Smooth muscle cell (in vitro differentiated cells): Measurements from ENCODE around the gene IZUMO2. TPM values are rescaled to one million over a fixed set of nuclear protein-coding genes. Genes with fewer than 3 reads are reported as not detected.

ENCODE experiments used
- DNase-seq: peaks from one replicate; lab custom pipeline; 2025; ENCODE audit not compliant: unreplicated experiment; lab: John Stamatoyannopoulos, UW
- H2AFZ ChIP-seq: fragments of 200-600 bp; sonication (generic); 2 replicates; pipeline ENCODE4 v1.6.0; 2016; ENCODE audit warnings: antibody characterized with exemption, low read depth, mild to moderate bottlenecking
- H3F3A ChIP-seq: fragments of 200-600 bp; sonication (generic); 2 replicates; pipeline ENCODE4 v1.6.0; 2017; ENCODE audit warnings: antibody characterized with exemption, low read depth
- H3K27ac ChIP-seq: fragments of 200-600 bp; sonication (generic); 2 replicates; pipeline ENCODE4 v1.5.1; 2016; ENCODE audit warnings: low read depth, mild to moderate bottlenecking
- H3K27me3 ChIP-seq: fragments of 200-600 bp; sonication (generic); 2 replicates; pipeline ENCODE4 v1.6.1; 2016; ENCODE audit warnings: low read depth, mild to moderate bottlenecking
- H3K36me3 ChIP-seq: fragments of 200-600 bp; sonication (generic); 2 replicates; pipeline ENCODE4 v1.5.1; 2016; ENCODE audit warnings: low read depth
- H3K4me1 ChIP-seq: fragments of 200-600 bp; sonication (generic); 2 replicates; pipeline ENCODE4 v1.5.1; 2016; ENCODE audit warnings: low read depth
- H3K4me2 ChIP-seq: fragments of 200-600 bp; sonication (generic); 2 replicates; pipeline ENCODE4 v1.6.0; 2016; ENCODE audit warnings: mild to moderate bottlenecking
- H3K4me3 ChIP-seq: fragments of 200-600 bp; sonication (generic); 2 replicates; pipeline ENCODE4 v1.5.1; 2016; ENCODE audit warnings: mild to moderate bottlenecking
- H3K79me2 ChIP-seq: fragments of 200-600 bp; sonication (generic); 2 replicates; pipeline ENCODE4 v1.6.0; 2016; ENCODE audit warnings: low read depth, mild to moderate bottlenecking
- H3K9ac ChIP-seq: fragments of 200-600 bp; sonication (generic); 2 replicates; pipeline ENCODE4 v1.6.0; 2016; ENCODE audit warnings: low read depth
- H3K9me3 ChIP-seq: fragments of 200-600 bp; sonication (generic); replicated peaks from 2 replicates; pipeline ENCODE4 v1.5.1; 2016; ENCODE audit warnings: low read depth
- H4K20me1 ChIP-seq: fragments of 200-600 bp; sonication (generic); 2 replicates; pipeline ENCODE4 v1.6.0; 2016; ENCODE audit warnings: low read depth
- WGBS: methylation state at CpG from one replicate; pipeline ENCODE4 v1.1.7; 2016; ENCODE audit warnings: low lambda C conversion rate; 5-methylcytosine and 5-hydroxymethylcytosine counted together
- polyA plus RNA-seq: library from polyadenylated mRNA; unstranded; fragments of >200 nt; fragmentation: Nextera tagmentation; extraction: Ambion mirVana; gene quantifications from 2 replicates; pipeline ENCODE4 v1.2.1, GENCODE V29; 2016
- total RNA-seq: library from RNA; depleted of rRNA; stranded (reverse); fragments of >200 nt; gene quantifications from 2 replicates; pipeline ENCODE4 v1.2.3, GENCODE V29; 2014
- TF ChIP-seq, protein P1 (sequence below): fragments of 200-600 bp; sonication (generic); IDR thresholded peaks from 2 replicates; pipeline ENCODE4 v1.5.1; 2017; ENCODE audit warnings: borderline replicate concordance, mild to moderate bottlenecking, antibody characterized with exemption; ENCODE audit not compliant: insufficient read depth, poor library complexity, severe bottlenecking

IZUMO2 gene
- total and polyA plus RNA-seq, 2 experiments from 2014 or later = not detected

DNA sequence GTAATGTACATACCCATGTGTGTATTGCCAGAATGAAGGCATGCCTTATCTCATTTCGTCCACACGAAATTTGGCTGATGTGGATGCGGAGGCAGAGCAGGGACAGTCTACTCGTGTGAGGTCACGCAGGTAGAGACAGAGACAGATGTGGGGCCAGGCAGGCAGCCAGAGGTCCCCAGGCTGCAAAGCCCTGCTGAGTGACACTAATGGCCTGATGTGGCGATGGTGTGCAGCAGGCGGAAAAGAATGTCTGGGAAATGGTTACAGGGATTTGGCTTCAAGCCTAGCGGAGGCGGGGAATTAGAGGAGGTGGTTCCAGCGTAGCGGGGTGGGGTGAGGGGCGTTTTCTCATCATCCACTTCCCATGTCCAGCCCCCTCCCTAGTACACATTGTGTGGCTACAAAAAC, 4.2 kb upstream of the IZUMO2 start:
- Histone ChIP-seq H2AFZ (no peak overlapping the region), H3K36me3 (no peaks in the 10 kb centered on the region), H3K27ac (no peak overlapping the region), H3K4me2 (no peak overlapping the region), H3K4me3 (no peak overlapping the region), H3K4me1 (no peaks in the 10 kb centered on the region), H3K9ac (no peak overlapping the region), H3K79me2 (no peaks in the 10 kb centered on the region), H3F3A (no peaks in the 10 kb centered on the region), H3K9me3 (no peaks in the 10 kb centered on the region), H3K27me3 (no peaks in the 10 kb centered on the region), H4K20me1 (no peaks in the 10 kb centered on the region)
- no peak for DNase-seq
- 80% methylated on average over 12 of the region's 12 CpGs for WGBS
- TF ChIP-seq, protein P1, sequence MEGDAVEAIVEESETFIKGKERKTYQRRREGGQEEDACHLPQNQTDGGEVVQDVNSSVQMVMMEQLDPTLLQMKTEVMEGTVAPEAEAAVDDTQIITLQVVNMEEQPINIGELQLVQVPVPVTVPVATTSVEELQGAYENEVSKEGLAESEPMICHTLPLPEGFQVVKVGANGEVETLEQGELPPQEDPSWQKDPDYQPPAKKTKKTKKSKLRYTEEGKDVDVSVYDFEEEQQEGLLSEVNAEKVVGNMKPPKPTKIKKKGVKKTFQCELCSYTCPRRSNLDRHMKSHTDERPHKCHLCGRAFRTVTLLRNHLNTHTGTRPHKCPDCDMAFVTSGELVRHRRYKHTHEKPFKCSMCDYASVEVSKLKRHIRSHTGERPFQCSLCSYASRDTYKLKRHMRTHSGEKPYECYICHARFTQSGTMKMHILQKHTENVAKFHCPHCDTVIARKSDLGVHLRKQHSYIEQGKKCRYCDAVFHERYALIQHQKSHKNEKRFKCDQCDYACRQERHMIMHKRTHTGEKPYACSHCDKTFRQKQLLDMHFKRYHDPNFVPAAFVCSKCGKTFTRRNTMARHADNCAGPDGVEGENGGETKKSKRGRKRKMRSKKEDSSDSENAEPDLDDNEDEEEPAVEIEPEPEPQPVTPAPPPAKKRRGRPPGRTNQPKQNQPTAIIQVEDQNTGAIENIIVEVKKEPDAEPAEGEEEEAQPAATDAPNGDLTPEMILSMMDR = no peak

DNA sequence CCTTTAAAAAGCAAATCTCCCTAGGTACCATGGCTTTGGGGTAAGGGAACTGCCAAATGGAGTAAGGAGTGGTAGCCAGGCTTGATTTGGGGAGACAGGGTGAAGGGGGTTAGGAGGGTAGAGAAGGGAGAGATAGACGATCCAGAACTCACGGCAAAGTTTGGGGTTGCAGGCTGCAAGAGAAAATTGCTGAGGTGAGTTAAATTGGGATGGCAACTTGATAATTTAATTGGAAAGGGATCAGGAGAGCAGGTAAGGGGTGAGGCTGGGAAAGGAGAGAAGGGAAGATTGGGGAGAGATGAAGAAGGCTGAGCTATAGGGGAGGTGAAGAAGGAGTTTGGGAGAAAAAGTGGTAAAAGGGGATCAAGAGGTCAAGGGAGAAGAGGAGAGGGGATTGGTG, 4.0 kb downstream of the IZUMO2 start:
- H3K36me3 ChIP-seq = no peaks in the 10 kb centered on the region
- H2AFZ ChIP-seq = no peak overlapping the region
- no peaks in the 10 kb centered on the region for H3K79me2 ChIP-seq
- no peak overlapping the region for H3K27ac ChIP-seq
- no peak overlapping the region for H3K4me3 ChIP-seq
- H4K20me1 ChIP-seq = no peaks in the 10 kb centered on the region
- H3F3A ChIP-seq = no peaks in the 10 kb centered on the region
- TF ChIP-seq, protein P1 = no peak
- no peaks in the 10 kb centered on the region for H3K4me1 ChIP-seq
- H3K27me3 ChIP-seq = no peaks in the 10 kb centered on the region
- no peak for DNase-seq
- no peaks in the 10 kb centered on the region for H3K9me3 ChIP-seq
- no peak overlapping the region for H3K4me2 ChIP-seq
- no peak overlapping the region for H3K9ac ChIP-seq
- 92% methylated on average over 2 of the region's 2 CpGs for WGBS

DNA sequence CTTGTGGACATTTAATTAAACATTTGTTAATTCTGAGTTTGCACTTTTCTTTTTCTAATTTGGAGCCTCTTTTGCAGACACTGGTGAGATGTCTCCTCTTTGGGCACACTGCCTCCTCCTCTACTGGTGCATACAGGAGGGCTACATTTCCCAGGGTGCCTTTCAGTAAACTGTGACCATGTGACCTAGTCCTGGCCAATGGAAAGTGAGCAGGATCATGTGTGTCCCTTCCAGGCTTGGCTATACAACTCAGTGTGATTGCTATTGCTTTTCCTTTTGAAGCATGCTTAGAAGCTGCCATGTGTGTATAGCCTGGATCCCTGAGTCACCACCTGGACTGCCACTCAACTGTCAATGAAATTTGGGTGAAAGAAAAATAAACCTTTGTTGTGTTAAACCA, 4.5 kb downstream of the IZUMO2 start:
- Histone ChIP-seq H4K20me1 (no peaks in the 10 kb centered on the region), H2AFZ (no peak overlapping the region), H3F3A (no peaks in the 10 kb centered on the region), H3K79me2 (no peaks in the 10 kb centered on the region), H3K4me2 (no peak overlapping the region), H3K27ac (no peak overlapping the region), H3K36me3 (no peaks in the 10 kb centered on the region), H3K27me3 (no peaks in the 10 kb centered on the region), H3K9ac (no peak overlapping the region), H3K9me3 (no peaks in the 10 kb centered on the region), H3K4me1 (no peaks in the 10 kb centered on the region), H3K4me3 (no peak overlapping the region)
- DNase-seq = no peak
- TF ChIP-seq, protein P1 = no peak

DNA sequence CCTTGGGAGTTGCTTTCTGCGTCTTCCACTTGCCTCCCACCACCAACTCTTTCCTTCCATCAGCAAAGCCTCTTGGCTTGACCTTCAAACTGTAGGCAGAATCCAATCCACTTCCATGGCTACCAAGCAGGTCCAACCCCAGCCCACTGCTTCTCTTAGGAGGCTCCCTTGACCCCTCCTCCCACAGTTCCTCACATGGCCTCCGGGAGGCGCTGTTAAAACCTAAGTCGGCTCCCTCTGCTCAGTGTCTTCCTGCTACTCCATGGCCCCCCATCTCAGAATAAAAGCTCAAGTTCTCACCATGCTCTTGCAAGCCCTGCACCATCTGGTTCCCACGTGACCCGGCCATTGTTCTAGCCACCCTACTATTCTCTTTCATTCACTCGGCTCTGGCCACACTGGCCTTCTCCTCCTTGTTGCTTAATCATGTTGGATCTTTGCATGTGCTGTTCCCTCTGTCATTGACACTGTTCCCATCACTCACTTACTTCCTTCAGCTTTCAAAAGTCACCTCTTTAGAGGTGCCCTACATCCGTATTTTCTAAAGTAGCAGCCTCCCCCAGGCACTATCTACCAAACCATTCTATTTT, 7.5 kb downstream of the IZUMO2 start:
- no peaks in the 10 kb centered on the region for H3K36me3 ChIP-seq
- no peaks in the 10 kb centered on the region for H4K20me1 ChIP-seq
- H3K27ac ChIP-seq = no peak overlapping the region
- H3K27me3 ChIP-seq = no peaks in the 10 kb centered on the region
- H3F3A ChIP-seq = no peaks in the 10 kb centered on the region
- TF ChIP-seq, protein P1 = no peak
- 79% methylated on average over 8 of the region's 8 CpGs for WGBS
- no peak overlapping the region for H2AFZ ChIP-seq
- no peaks in the 10 kb centered on the region for H3K79me2 ChIP-seq
- no peak overlapping the region for H3K4me2 ChIP-seq
- DNase-seq = no peak
- H3K9ac ChIP-seq = no peak overlapping the region
- H3K9me3 ChIP-seq = no peaks in the 10 kb centered on the region
- no peak overlapping the region for H3K4me3 ChIP-seq
- no peaks in the 10 kb centered on the region for H3K4me1 ChIP-seq
